GM12874 (cell line): ENCODE data around the gene NRAS.

Experiments
- CTCF ChIP-seq: IDR thresholded peaks from 2 replicates; pipeline ENCODE4 v1.5.1; 2011; ENCODE audit warnings: low read depth, mild to moderate bottlenecking, control low read depth, low read length, moderate library complexity; ENCODE audit not compliant: insufficient read depth

The NRAS gene

GRCh38 chr1:114723457-114723856 lies 6.9 kb upstream of the NRAS start:
- no peak for TF ChIP-seq CTCF

GRCh38 chr1:114720492-114720891 lies 3.9 kb upstream of the NRAS start:
- TF ChIP-seq CTCF = no peak

GRCh38 chr1:114719424-114719787 lies 2.8 kb upstream of the NRAS start:
- no peak for TF ChIP-seq CTCF

GRCh38 chr1:114718661-114719423 lies 2.3 kb upstream of the NRAS start:
- no peak for TF ChIP-seq CTCF

GRCh38 chr1:114715952-114716303 lies 643 bp downstream of the NRAS start:
- no peak for TF ChIP-seq CTCF

- TF ChIP-seq CTCF = no peak
These were observed 3.6 kb downstream of the NRAS start for GRCh38 chr1:114712977-114713376.

GRCh38 chr1:114710360-114710759 lies 6.2 kb downstream of the NRAS start:
- no peak for TF ChIP-seq CTCF
